Chondrocyte (in vitro differentiated cells): ENCODE results near the gene MOB4. TPM values are rescaled to one million over a fixed set of nuclear protein-coding genes. Genes with fewer than 3 reads are reported as not detected.

ENCODE experiments used
- DNase-seq: peaks from one replicate; pipeline ENCODE4 v3.0.0; 2021; ENCODE audit warnings: mixed read lengths, low spot score
- H3K27ac Mint-ChIP-seq: one replicate; pipeline ENCODE4 v1.8.0; 2021; ENCODE audit warnings: mild to moderate bottlenecking, moderate library complexity, mixed read lengths; ENCODE audit not compliant: unreplicated experiment
- H3K27me3 Mint-ChIP-seq: 2 replicates; pipeline ENCODE4 v1.8.0; 2021; ENCODE audit warnings: low read depth, mixed read lengths
- H3K36me3 Mint-ChIP-seq: 2 replicates; pipeline ENCODE4 v1.8.0; 2021; ENCODE audit warnings: low read depth, mixed read lengths
- H3K4me1 Mint-ChIP-seq: 2 replicates; pipeline ENCODE4 v1.8.0; 2021; ENCODE audit warnings: low read depth, mild to moderate bottlenecking, mixed read lengths
- H3K4me3 Mint-ChIP-seq: one replicate; pipeline ENCODE4 v1.8.0; 2021; ENCODE audit warnings: mild to moderate bottlenecking, moderate library complexity, mixed read lengths; ENCODE audit not compliant: unreplicated experiment
- H3K9me3 Mint-ChIP-seq: 2 replicates; pipeline ENCODE4 v1.8.0; 2021; ENCODE audit warnings: low read depth, mixed read lengths
- CTCF ChIP-seq: fragments of 200-600 bp; sonication (generic); IDR thresholded peaks from 2 replicates; pipeline ENCODE4 v1.5.0; 2021; ENCODE audit warnings: antibody characterized with exemption, mild to moderate bottlenecking, moderate library complexity
- total RNA-seq: library from RNA; stranded (reverse); gene quantifications from 3 replicates; pipeline ENCODE4 v1.2.1, GENCODE V29; 2021

The MOB4 gene
- total RNA-seq, 1 donor from 2014 or later = 30.8 TPM

GRCh38 chr2:197498235-197498936, 17.5 kb upstream of the MOB4 start:
- H3K4me1 Mint-ChIP-seq = peaks cover 52% of the 10 kb centered on the region
- H3K9me3 Mint-ChIP-seq = no peaks in the 10 kb centered on the region
- no peaks in the 10 kb centered on the region for H3K27me3 Mint-ChIP-seq
- peak overlapping the region; percentile 95 for H3K27ac Mint-ChIP-seq
- no peak for DNase-seq
- H3K36me3 Mint-ChIP-seq = peaks cover 20% of the 10 kb centered on the region
- H3K4me3 Mint-ChIP-seq = peak overlapping the region; percentile 88
- TF ChIP-seq CTCF = no peak

- Mint-ChIP-seq H3K4me1 (peaks cover 52% of the 10 kb centered on the region), H3K27me3 (no peaks in the 10 kb centered on the region), H3K27ac (peak overlapping the region; percentile 95), H3K4me3 (peak overlapping the region; percentile 88), H3K36me3 (peaks cover 20% of the 10 kb centered on the region), H3K9me3 (no peaks in the 10 kb centered on the region)
- no peak for DNase-seq
- TF ChIP-seq CTCF = no peak
Measured at GRCh38 chr2:197498937-197499593, 16.8 kb upstream of the MOB4 start.

DNA sequence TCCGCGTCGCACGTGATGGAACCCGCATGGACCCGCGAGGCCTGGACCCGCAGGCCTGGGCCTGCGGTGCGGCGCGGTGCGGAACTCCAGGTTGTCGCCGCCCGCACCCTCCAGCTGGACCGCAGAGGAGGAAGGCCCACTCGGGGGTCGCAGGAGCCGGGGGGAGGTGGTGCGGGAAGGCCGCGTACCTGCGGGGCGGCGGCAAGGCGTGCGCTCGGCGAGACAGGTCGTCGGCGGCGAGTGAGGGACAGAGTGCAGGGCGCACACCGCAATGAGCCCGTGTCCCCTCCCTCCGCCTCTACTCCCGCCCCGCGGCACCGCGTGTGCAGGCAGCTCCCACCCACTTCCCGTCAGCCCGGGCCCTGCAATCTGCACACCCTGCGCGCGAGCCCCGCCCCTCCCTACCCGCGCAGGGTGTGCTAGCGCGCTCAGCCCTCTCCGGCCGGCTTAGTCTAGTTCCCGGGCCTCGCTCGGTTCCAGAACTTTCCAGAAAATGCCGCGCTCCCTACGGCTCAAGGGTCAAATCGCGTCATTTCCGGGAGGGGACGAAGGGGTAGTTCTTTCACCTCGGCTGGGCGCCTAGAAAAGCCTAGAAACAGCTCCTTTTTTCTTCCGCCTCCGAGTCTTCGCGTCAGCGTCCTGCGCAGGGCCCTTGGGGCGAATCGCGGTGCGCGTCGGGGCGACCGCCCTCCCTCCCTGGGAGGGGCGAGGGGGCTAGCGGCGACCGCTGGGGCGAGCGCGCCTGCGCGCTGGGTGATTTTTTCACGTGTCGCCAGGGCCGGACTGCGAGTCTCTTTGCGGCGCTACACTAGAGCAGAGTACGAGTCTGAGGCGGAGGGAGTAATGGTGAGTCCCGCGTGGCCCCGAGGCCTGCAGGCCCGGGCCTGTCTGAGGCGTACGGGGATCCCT, 16.0 kb upstream of the MOB4 start, which contains the start of the genes HSPD1 and HSPE1:
TSS of gene HSPD1 (minus strand) at position 247 of the 909 bp plus-strand sequence. CDS start 992 bp downstream, outside the sequence.
TSS of gene HSPE1 (plus strand) at position 786 of the 909 bp plus-strand sequence. CDS start at position 844, 58 bp downstream.
- Mint-ChIP-seq H3K36me3 (peaks cover 16% of the 10 kb centered on the region), H3K4me3 (peak within 1 kb of the TSS; percentile 88), H3K27ac (peak within 1 kb of the TSS; percentile 97), H3K4me1 (peaks cover 52% of the 10 kb centered on the region), H3K9me3 (no peaks in the 10 kb centered on the region), H3K27me3 (no peaks in the 10 kb centered on the region)
- TF ChIP-seq CTCF = no peak
- peak; percentile 99 for DNase-seq

- no peaks in the 10 kb centered on the region for H3K9me3 Mint-ChIP-seq
- no peaks in the 10 kb centered on the region for H3K27me3 Mint-ChIP-seq
- H3K36me3 Mint-ChIP-seq = peaks cover 15% of the 10 kb centered on the region
- peaks cover 52% of the 10 kb centered on the region for H3K4me1 Mint-ChIP-seq
- peak overlapping the region; percentile 97 for H3K27ac Mint-ChIP-seq
- no peak for TF ChIP-seq CTCF
- no peak for DNase-seq
- H3K4me3 Mint-ChIP-seq = peak overlapping the region; percentile 88
Measured at GRCh38 chr2:197500503-197501131, 15.2 kb upstream of the MOB4 start.
